Suppressor macrophage treated with lipopolysaccharide for 1 hour (primary cell): Measurements from ENCODE around the gene CCDC6.
"Not testable (repeated sequence)": the region's sequence is repeated elsewhere in the genome, so short reads cannot be mapped to it uniquely, and the experiment has no call there.

Experiments
- DNase-seq, 3 donors: peaks; one replicate each; pipeline ENCODE4 v3.0.0-alpha.2; 2020 to 2022

CCDC6 gene

GRCh38 chr10:59879363-59879913, 26.9 kb downstream of the CCDC6 start:
- peak in 2 of 3 donors; percentile 39 to 47 for DNase-seq

GRCh38 chr10:59878915-59879314, 27.4 kb downstream of the CCDC6 start:
- DNase-seq, result no peak

GRCh38 chr10:59878289-59878688, 28.1 kb downstream of the CCDC6 start:
- DNase-seq, result no peak

DNA sequence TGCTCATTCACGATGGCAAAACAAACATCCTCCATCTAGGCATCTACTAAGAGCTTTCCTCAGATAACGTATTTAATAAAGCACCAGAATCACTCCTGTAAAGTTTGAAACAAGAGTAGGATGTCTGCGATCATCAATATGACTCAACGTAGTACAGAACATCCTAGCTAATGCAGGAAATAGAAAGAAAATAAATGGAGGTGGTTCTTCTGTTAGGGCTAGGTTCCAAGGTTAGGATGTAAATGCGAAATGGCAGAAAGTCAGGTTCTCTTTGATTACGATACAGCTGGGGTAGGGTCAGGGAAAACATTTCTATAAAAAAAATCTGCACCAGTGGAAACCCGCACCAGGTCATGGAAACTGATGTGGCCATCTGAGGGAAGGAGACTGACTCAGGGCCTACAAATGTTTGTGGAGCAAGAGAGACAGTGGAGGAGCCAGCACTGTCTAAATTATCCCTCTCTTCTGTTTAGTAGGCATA, 29.1 kb downstream of the CCDC6 start:
- no peak for DNase-seq

DNA sequence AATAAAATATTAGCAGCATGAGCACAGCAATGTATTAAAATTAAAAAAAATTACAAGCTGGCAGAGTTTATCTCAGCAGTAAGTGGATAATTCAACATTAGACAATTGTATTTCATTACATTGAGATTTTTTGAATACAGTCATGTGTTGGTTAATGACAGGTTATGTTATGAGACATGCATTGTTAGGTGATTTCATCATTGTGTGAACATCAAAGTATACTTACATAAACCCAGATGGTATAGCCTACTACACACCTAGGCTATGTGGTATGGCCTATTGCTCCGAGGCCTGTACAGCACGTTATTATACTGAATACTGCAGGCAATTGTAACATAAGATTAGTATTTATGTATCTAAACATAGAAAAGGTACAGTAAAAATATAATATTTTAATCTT, 29.7 kb downstream of the CCDC6 start:
- no peak for DNase-seq

GRCh38 chr10:59876208-59876607, 30.1 kb downstream of the CCDC6 start:
- DNase-seq, result not testable (repeated sequence)

- DNase-seq, result no peak
These were observed 32.5 kb downstream of the CCDC6 start for GRCh38 chr10:59873896-59874295.

- peak; percentile 65 to 69 (median 65) for DNase-seq
These were observed 33.4 kb downstream of the CCDC6 start for GRCh38 chr10:59872892-59873463.

DNA sequence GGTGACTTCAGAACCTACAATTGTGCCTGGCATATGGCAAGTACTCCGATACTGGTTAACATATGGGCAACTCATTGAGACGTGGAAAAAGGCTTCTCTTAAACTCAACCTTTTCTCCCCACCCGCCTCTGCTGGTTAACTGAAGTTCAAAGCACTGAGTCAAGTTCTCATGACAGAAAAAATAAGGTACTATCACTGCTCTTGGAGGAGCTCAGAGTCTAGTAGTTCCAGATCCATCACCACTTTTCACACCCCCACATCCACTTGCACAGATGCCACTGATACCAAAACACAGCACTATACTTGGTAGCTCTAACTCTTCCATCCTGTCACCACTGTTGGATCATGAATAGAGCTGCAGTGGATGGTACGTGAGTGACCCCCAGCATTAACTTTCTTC, 36.2 kb downstream of the CCDC6 start:
- DNase-seq, result no peak

DNA sequence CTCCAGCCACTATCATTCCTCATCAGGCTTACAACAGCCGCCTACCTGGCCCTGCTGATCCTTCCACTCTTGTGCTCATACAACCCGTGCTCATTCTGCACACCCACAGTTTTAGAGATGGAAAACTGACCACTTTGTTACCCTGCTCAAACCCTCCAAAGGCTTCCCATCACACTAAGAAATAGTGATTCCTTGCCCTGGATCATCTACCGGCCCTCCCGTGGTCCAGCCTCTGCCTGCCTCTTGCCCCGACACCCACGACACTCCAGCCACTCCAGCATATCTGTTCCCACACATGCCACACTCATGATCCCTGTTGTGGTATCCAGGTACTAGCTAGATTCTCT, 36.8 kb downstream of the CCDC6 start:
- DNase-seq, result no peak

GRCh38 chr10:59868696-59869593, 37.4 kb downstream of the CCDC6 start:
- no peak for DNase-seq

DNA sequence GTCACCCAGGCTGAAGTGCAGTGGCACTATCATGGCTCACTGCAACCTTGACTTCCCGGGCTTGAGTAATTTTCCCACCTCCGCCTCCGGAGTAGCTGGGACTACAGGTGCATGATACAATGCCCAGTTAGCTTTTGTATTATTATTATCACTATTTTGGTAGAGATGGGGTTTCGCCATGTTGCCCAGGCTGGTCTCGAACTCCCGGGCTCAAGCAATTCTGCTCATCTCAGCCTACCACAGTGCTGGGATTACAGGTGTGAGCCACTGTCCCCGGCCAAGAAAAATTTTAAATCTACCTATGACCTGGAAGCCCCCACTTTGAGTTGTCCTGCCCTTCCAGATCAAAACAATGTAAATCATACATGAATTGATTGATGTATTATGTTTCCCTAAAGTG, 38.8 kb downstream of the CCDC6 start:
- DNase-seq, result no peak

GRCh38 chr10:59865101-59865500, 41.3 kb downstream of the CCDC6 start:
- DNase-seq, result peak; percentile 32 to 45 (median 42)

DNA sequence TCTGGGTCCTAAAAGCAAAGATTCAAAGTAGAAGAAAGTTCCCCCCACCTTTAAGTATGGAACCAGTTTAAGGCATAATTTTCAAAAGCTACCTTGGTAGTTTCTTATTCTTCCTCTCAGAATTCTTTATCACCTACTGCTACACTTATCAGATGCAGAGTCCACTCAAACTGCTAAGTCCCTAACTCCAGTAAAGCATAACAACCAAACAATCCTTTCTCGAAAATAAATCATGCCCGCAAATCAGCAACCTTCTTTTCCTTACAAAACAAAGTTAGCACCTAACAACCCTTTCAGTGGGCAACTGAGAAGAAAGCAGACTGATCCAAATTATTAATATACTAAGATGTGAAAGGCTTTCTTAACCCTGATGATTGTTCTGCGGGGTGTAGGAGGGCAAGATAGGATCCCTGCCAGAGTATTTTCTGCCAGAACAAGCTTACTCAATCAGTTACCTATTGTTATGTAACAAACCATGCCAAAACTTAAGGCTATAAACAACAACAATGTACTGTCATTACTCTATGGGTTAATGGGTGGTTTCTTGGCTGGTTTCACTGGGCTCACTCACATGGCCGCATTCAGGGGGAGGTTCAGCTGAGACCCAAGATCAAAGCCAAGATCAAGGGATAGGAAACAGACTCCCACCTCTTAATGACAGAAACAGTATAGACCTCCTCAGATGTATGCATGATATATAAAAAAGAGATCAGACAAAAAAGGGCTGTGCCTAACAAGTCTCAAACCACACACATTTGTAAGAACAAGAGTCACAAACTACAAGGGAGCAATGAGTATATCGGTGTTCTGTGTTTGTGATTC, 42.0 kb downstream of the CCDC6 start:
- DNase-seq, result no peak

- DNase-seq, result no peak
These were observed 46.8 kb downstream of the CCDC6 start for GRCh38 chr10:59859570-59859969.

- DNase-seq, result no peak
These were observed 48.4 kb downstream of the CCDC6 start for GRCh38 chr10:59857921-59858320.

- DNase-seq, result no peak
These were observed 49.3 kb downstream of the CCDC6 start for GRCh38 chr10:59857049-59857448.

- DNase-seq, result no peak
These were observed 50.3 kb downstream of the CCDC6 start for GRCh38 chr10:59856104-59856503.

GRCh38 chr10:59854571-59854970, 51.8 kb downstream of the CCDC6 start:
- DNase-seq, result no peak

GRCh38 chr10:59852670-59853069, 53.7 kb downstream of the CCDC6 start:
- DNase-seq, result no peak

DNA sequence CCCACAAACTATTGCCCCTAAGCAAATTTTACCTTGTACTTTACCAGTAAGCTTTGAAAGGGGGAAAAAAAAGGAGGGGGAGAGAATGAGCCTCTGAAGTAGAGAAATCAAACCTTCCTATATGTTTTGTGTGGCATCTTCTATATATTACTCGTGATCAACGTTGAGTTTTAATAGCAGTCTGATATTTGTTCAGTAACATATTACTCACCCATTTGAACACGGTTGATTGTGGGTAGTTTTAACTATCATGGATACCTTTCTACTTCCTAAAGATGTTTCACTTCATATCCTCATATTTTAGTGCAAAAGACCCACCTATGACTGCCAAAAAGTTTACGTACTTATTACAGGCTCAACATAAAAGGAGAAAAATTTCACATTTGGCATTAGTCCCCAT, 54.5 kb downstream of the CCDC6 start:
- DNase-seq, result no peak

- no peak for DNase-seq
These were observed 58.5 kb downstream of the CCDC6 start for GRCh38 chr10:59847888-59848287.

DNA sequence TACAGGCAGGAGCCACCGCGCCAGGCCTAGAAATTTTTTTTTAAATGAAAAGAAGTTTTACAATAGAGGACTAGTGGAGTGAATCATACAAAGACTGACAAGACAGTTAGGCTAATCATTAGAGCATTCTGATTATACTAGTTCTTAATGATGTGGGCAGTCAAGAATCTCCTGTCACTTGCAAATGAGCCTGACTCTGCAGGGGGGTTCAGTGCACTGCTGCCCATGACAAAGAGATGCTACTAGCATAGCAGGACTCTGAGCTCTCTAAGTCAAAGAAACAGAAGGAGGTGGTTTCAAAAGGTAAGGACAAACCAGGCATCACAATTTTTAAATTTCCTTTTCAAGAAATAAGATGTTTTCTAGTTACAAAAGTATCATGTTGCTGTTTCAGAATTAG, 59.0 kb downstream of the CCDC6 start:
- DNase-seq, result no peak
